Astrocyte of the spinal cord (primary cell): Measurements from ENCODE around the gene EPHA3.
"Not testable (repeated sequence)": the region's sequence is repeated elsewhere in the genome, so short reads cannot be mapped to it uniquely, and the experiment has no call there.

Source experiments
- DNase-seq: peaks from one replicate; pipeline ENCODE4 v3.0.0; 2011; ENCODE audit warnings: low read depth, low spot score
- H3K4me3 ChIP-seq: 2 replicates; pipeline ENCODE4 v1.5.1; 2011; ENCODE audit warnings: low read depth, mild to moderate bottlenecking, low read length, moderate library complexity
- in situ Hi-C: cut with HindIII; loops from 2 replicates; pipeline ENCODE4 v1.10.0; 2017; ENCODE audit warnings: low sequenced_read_pairs
- TF ChIP-seq, protein P1 (sequence below): IDR thresholded peaks from 2 replicates; pipeline ENCODE4 v1.5.1; 2012; ENCODE audit warnings: low read depth, mild to moderate bottlenecking, low read length, inconsistent platforms

Gene EPHA3

GRCh38 chr3:89344076-89344475 lies 236.7 kb downstream of the EPHA3 start:
- in situ Hi-C loops: no loop called here
- no peak for DNase-seq
- H3K4me3 ChIP-seq: no peak overlapping the region
- TF ChIP-seq, protein P1, sequence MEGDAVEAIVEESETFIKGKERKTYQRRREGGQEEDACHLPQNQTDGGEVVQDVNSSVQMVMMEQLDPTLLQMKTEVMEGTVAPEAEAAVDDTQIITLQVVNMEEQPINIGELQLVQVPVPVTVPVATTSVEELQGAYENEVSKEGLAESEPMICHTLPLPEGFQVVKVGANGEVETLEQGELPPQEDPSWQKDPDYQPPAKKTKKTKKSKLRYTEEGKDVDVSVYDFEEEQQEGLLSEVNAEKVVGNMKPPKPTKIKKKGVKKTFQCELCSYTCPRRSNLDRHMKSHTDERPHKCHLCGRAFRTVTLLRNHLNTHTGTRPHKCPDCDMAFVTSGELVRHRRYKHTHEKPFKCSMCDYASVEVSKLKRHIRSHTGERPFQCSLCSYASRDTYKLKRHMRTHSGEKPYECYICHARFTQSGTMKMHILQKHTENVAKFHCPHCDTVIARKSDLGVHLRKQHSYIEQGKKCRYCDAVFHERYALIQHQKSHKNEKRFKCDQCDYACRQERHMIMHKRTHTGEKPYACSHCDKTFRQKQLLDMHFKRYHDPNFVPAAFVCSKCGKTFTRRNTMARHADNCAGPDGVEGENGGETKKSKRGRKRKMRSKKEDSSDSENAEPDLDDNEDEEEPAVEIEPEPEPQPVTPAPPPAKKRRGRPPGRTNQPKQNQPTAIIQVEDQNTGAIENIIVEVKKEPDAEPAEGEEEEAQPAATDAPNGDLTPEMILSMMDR: no peak

- DNase-seq, in situ Hi-C loops, H3K4me3 ChIP-seq: not testable (repeated sequence)
Observed at GRCh38 chr3:89350935-89351334, 243.5 kb downstream of the EPHA3 start.

DNA sequence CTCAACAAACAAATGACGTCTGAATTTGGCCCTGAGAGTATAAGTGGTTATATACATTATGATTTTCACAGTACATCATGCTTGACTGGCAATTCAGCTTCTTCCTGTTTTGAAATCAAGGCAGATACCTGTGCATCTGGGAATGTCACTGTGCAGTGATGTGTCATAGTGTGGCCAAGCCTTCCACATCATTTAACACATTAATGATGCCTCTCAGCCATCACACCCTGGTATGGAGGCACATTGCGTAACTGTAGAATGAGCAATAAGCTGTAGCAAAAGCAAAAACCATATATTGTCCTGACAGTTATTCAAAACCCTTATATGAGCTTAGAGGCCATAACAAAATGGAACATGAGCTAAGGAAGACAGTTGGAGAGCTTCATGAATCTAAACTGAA lies 246.0 kb downstream of the EPHA3 start:
- H3K4me3 ChIP-seq: no peak overlapping the region
- in situ Hi-C loops: no loop called here
- DNase-seq: no peak
- TF ChIP-seq, protein P1: no peak

DNA sequence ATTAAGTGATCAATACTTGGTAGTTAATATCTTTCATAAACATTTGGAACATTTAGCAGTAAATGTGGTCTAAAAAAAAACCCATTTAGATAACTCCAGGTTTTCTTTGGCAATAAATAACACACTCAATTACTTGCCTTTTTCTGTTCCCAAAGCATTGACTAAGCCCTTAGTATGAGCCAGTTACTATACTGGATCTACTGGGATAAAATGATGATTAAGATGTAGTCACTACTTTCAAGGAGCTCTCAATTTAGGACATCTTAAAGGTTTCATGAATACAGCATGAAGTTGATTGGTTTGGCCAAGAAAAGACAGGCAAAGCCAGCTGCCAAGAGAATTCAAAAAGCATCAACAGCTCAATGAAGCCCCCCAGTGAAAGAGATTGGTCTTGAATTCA lies 250.9 kb downstream of the EPHA3 start:
- TF ChIP-seq, protein P1: no peak
- in situ Hi-C loops: no loop called here
- DNase-seq: no peak
- no peak overlapping the region for H3K4me3 ChIP-seq

DNA sequence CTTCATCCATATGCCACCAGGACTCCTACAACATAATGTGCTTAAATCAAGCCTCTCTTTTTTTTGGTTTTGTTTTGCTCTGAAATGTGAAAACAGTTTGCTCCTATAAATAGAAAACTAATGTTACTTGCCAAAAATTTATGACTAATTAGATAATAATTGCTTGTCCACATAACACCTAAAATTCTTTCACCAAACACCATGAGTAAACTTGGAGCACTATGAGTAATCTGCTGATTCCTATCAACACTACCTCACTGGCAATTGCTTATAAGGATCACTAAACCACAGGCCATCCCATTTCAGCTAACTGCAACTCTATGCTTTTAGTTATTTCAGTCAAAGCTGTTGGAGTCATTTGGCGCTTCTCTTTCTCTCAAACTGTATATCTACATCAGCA lies 252.7 kb downstream of the EPHA3 start:
- TF ChIP-seq, protein P1: no peak
- peak; percentile 29 for DNase-seq
- H3K4me3 ChIP-seq: no peak overlapping the region
- in situ Hi-C loops: no loop called here

- DNase-seq: no peak
- no peak overlapping the region for H3K4me3 ChIP-seq
- TF ChIP-seq, protein P1: no peak
- in situ Hi-C loops: no loop called here
Observed at GRCh38 chr3:89362496-89362895, 255.1 kb downstream of the EPHA3 start.

GRCh38 chr3:89363171-89363570 lies 255.8 kb downstream of the EPHA3 start:
- no peak for DNase-seq
- in situ Hi-C loops: no loop called here
- H3K4me3 ChIP-seq: no peak overlapping the region
- TF ChIP-seq, protein P1: no peak
